ENCODE data around the gene CD38. TPM values are rescaled to one million over a fixed set of nuclear protein-coding genes. Genes with fewer than 3 reads are reported as not detected.

Gene CD38
- total RNA-seq, 1 donor from 2014 or later, result 0.08 TPM

GRCh38 chr4:15870921-15871664 lies 93.0 kb downstream of the CD38 start:
- Mint-ChIP-seq H3K27ac (ENCODE audit: unreplicated experiment) (no peak overlapping the region), H3K9me3 (ENCODE audit: unreplicated experiment) (no peaks in the 10 kb centered on the region), H3K27me3 (ENCODE audit: unreplicated experiment) (peaks cover 9% of the 10 kb centered on the region), H3K4me1 (ENCODE audit: unreplicated experiment) (peaks cover 7% of the 10 kb centered on the region), H3K4me3 (ENCODE audit: unreplicated experiment) (no peak overlapping the region), H3K36me3 (ENCODE audit: unreplicated experiment) (no peaks in the 10 kb centered on the region)
- DNase-seq (ENCODE audit: extremely low spot score, unreplicated experiment), result no peak
- TF ChIP-seq CTCF (IDR thresholded peaks at IDR 0.05), result no peak

GRCh38 chr4:15873117-15873516 lies 95.0 kb downstream of the CD38 start:
- no peak overlapping the region for H3K27ac Mint-ChIP-seq (ENCODE audit: unreplicated experiment)
- TF ChIP-seq CTCF (IDR thresholded peaks at IDR 0.05), result no peak
- peaks cover 9% of the 10 kb centered on the region for H3K27me3 Mint-ChIP-seq (ENCODE audit: unreplicated experiment)
- DNase-seq (ENCODE audit: extremely low spot score, unreplicated experiment), result no peak
- peaks cover 3% of the 10 kb centered on the region for H3K9me3 Mint-ChIP-seq (ENCODE audit: unreplicated experiment)
- no peak overlapping the region for H3K4me3 Mint-ChIP-seq (ENCODE audit: unreplicated experiment)
- H3K4me1 Mint-ChIP-seq (ENCODE audit: unreplicated experiment), result no peaks in the 10 kb centered on the region
- H3K36me3 Mint-ChIP-seq (ENCODE audit: unreplicated experiment), result no peaks in the 10 kb centered on the region

- Mint-ChIP-seq H3K36me3 (ENCODE audit: unreplicated experiment) (no peaks in the 10 kb centered on the region), H3K4me3 (ENCODE audit: unreplicated experiment) (no peak overlapping the region), H3K27me3 (ENCODE audit: unreplicated experiment) (peaks cover 12% of the 10 kb centered on the region), H3K4me1 (ENCODE audit: unreplicated experiment) (no peaks in the 10 kb centered on the region), H3K9me3 (ENCODE audit: unreplicated experiment) (peaks cover 5% of the 10 kb centered on the region), H3K27ac (ENCODE audit: unreplicated experiment) (no peak overlapping the region)
- DNase-seq (ENCODE audit: extremely low spot score, unreplicated experiment), result no peak
- no peak for TF ChIP-seq CTCF (IDR thresholded peaks at IDR 0.05)
Observed at GRCh38 chr4:15874671-15875070, 96.5 kb downstream of the CD38 start.

- Mint-ChIP-seq H3K9me3 (ENCODE audit: unreplicated experiment) (peaks cover 5% of the 10 kb centered on the region), H3K36me3 (ENCODE audit: unreplicated experiment) (no peaks in the 10 kb centered on the region), H3K27ac (ENCODE audit: unreplicated experiment) (no peak overlapping the region), H3K4me3 (ENCODE audit: unreplicated experiment) (no peak overlapping the region), H3K4me1 (ENCODE audit: unreplicated experiment) (no peaks in the 10 kb centered on the region), H3K27me3 (ENCODE audit: unreplicated experiment) (peaks cover 13% of the 10 kb centered on the region)
- no peak for TF ChIP-seq CTCF (IDR thresholded peaks at IDR 0.05)
- DNase-seq (ENCODE audit: extremely low spot score, unreplicated experiment), result no peak
Observed at GRCh38 chr4:15875663-15876460, 97.7 kb downstream of the CD38 start.

GRCh38 chr4:15878011-15878410 lies 99.9 kb downstream of the CD38 start:
- H3K4me3 Mint-ChIP-seq (ENCODE audit: unreplicated experiment), result no peak overlapping the region
- H3K27me3 Mint-ChIP-seq (ENCODE audit: unreplicated experiment), result peaks cover 6% of the 10 kb centered on the region
- TF ChIP-seq CTCF (IDR thresholded peaks at IDR 0.05), result no peak
- peaks cover 2% of the 10 kb centered on the region for H3K4me1 Mint-ChIP-seq (ENCODE audit: unreplicated experiment)
- no peak overlapping the region for H3K27ac Mint-ChIP-seq (ENCODE audit: unreplicated experiment)
- H3K36me3 Mint-ChIP-seq (ENCODE audit: unreplicated experiment), result no peaks in the 10 kb centered on the region
- peaks cover 5% of the 10 kb centered on the region for H3K9me3 Mint-ChIP-seq (ENCODE audit: unreplicated experiment)
- no peak for DNase-seq (ENCODE audit: extremely low spot score, unreplicated experiment)
